ENCODE measurements around the gene SCN1A. TPM values are rescaled to one million over a fixed set of nuclear protein-coding genes. Genes with fewer than 3 reads are reported as not detected.
A peak's percentile ranks its signal among the peaks of the same experiment; 100 is the strongest.
"Not testable (repeated sequence)": the region's sequence is repeated elsewhere in the genome, so short reads cannot be mapped to it uniquely, and the experiment has no call there.

The SCN1A gene
- total RNA-seq, 1 donor from 2014 or later: not detected

- no peak for DNase-seq (ENCODE audit: extremely low read depth, low read depth, low spot score)
Measured at GRCh38 chr2:165990846-165991245, 137.0 kb downstream of the SCN1A start.

GRCh38 chr2:165989851-165990250 is 138.0 kb downstream of the SCN1A start:
- DNase-seq (ENCODE audit: extremely low read depth, low read depth, low spot score): no peak

- no peak for DNase-seq (ENCODE audit: extremely low read depth, low read depth, low spot score)
Measured at GRCh38 chr2:165985120-165985519, 142.7 kb downstream of the SCN1A start.

GRCh38 chr2:165972161-165972560 is 155.7 kb downstream of the SCN1A start:
- not testable (repeated sequence) for DNase-seq (ENCODE audit: extremely low read depth, low read depth, low spot score)

GRCh38 chr2:165970663-165971062 is 157.2 kb downstream of the SCN1A start:
- no peak for DNase-seq (ENCODE audit: extremely low read depth, low read depth, low spot score)

- DNase-seq (ENCODE audit: extremely low read depth, low read depth, low spot score): no peak
Measured at GRCh38 chr2:165969227-165969626, 158.6 kb downstream of the SCN1A start.

GRCh38 chr2:165967746-165968145 is 160.1 kb downstream of the SCN1A start:
- no peak for DNase-seq (ENCODE audit: extremely low read depth, low read depth, low spot score)

GRCh38 chr2:165961818-165962217 is 166.0 kb downstream of the SCN1A start:
- DNase-seq (ENCODE audit: extremely low read depth, low read depth, low spot score): no peak

- no peak for DNase-seq (ENCODE audit: extremely low read depth, low read depth, low spot score)
Measured at GRCh38 chr2:165959371-165959770, 168.4 kb downstream of the SCN1A start.

- no peak for DNase-seq (ENCODE audit: extremely low read depth, low read depth, low spot score)
Measured at GRCh38 chr2:165958313-165958960, 169.4 kb downstream of the SCN1A start.

GRCh38 chr2:165957030-165957675 is 170.7 kb downstream of the SCN1A start:
- DNase-seq (ENCODE audit: extremely low read depth, low read depth, low spot score): no peak

GRCh38 chr2:165953655-165954606 is 173.9 kb downstream of the SCN1A start, which contains the start of gene TTC21B:
TTC21B (minus strand) TSS chr2:165953776; CDS start chr2:165953705, 71 bp downstream.
- DNase-seq (ENCODE audit: extremely low read depth, low read depth, low spot score): peak; percentile 89

GRCh38 chr2:165953306-165953654 is 174.5 kb downstream of the SCN1A start:
- no peak for DNase-seq (ENCODE audit: extremely low read depth, low read depth, low spot score)

GRCh38 chr2:165952741-165953211 is 175.0 kb downstream of the SCN1A start:
- DNase-seq (ENCODE audit: extremely low read depth, low read depth, low spot score): no peak

- no peak for DNase-seq (ENCODE audit: extremely low read depth, low read depth, low spot score)
Measured at GRCh38 chr2:165952085-165952484, 175.7 kb downstream of the SCN1A start.

GRCh38 chr2:165950438-165950837 is 177.4 kb downstream of the SCN1A start:
- DNase-seq (ENCODE audit: extremely low read depth, low read depth, low spot score): no peak

- DNase-seq (ENCODE audit: extremely low read depth, low read depth, low spot score): no peak
Measured at GRCh38 chr2:165941827-165942226, 186.0 kb downstream of the SCN1A start.

GRCh38 chr2:165938237-165938636 is 189.6 kb downstream of the SCN1A start:
- no peak for DNase-seq (ENCODE audit: extremely low read depth, low read depth, low spot score)
